Stimulated activated naive CD4-positive, alpha-beta T cell (primary cell): ENCODE results near the gene CTSK.
A peak's percentile ranks its signal among the peaks of the same experiment; 100 is the strongest.
"Not testable (repeated sequence)": the region's sequence is repeated elsewhere in the genome, so short reads cannot be mapped to it uniquely, and the experiment has no call there.

Source experiments
- DNase-seq, 6 experiments: peaks; one replicate each; lab custom pipeline; 2025; lab: John Stamatoyannopoulos, UW

CTSK gene

GRCh38 chr1:150805899-150806298, 2.2 kb downstream of the CTSK start:
- no peak for DNase-seq

- no peak for DNase-seq
Measured at GRCh38 chr1:150804671-150805070, 3.4 kb downstream of the CTSK start.

GRCh38 chr1:150799089-150799488, 9.0 kb downstream of the CTSK start:
- DNase-seq: no peak

- no peak for DNase-seq
Measured at GRCh38 chr1:150798525-150798924, 9.5 kb downstream of the CTSK start.

GRCh38 chr1:150796374-150796773, 11.7 kb downstream of the CTSK start:
- DNase-seq: no peak

GRCh38 chr1:150793778-150794177, 14.3 kb downstream of the CTSK start:
- not testable (repeated sequence) for DNase-seq

GRCh38 chr1:150793221-150793620, 14.8 kb downstream of the CTSK start:
- DNase-seq: no peak

GRCh38 chr1:150791585-150791984, 16.5 kb downstream of the CTSK start:
- no peak for DNase-seq

GRCh38 chr1:150789396-150789795, 18.7 kb downstream of the CTSK start:
- no peak for DNase-seq

- no peak for DNase-seq
Measured at GRCh38 chr1:150788946-150789345, 19.1 kb downstream of the CTSK start.

GRCh38 chr1:150787455-150787854, 20.6 kb downstream of the CTSK start:
- no peak for DNase-seq

GRCh38 chr1:150780510-150780909, 27.6 kb downstream of the CTSK start:
- no peak for DNase-seq

GRCh38 chr1:150778409-150778808, 29.7 kb downstream of the CTSK start:
- no peak for DNase-seq

- DNase-seq: no peak
Measured at GRCh38 chr1:150777544-150777943, 30.5 kb downstream of the CTSK start.

- not testable (repeated sequence) for DNase-seq
Measured at GRCh38 chr1:150775931-150776505, 32.0 kb downstream of the CTSK start.

GRCh38 chr1:150775276-150775675, 32.8 kb downstream of the CTSK start:
- DNase-seq: no peak

GRCh38 chr1:150772326-150772725, 35.7 kb downstream of the CTSK start:
- no peak for DNase-seq

- not testable (repeated sequence) for DNase-seq
Measured at GRCh38 chr1:150767704-150768103, 40.4 kb downstream of the CTSK start.

GRCh38 chr1:150765977-150766301, 42.1 kb downstream of the CTSK start:
- not testable (repeated sequence) for DNase-seq

- DNase-seq: peak in 3 of 6 experiments; percentile 37 to 50 (median 39)
Measured at GRCh38 chr1:150765296-150765976, 42.6 kb downstream of the CTSK start, which contains the start of gene CTSS. CTSS (minus strand) TSS chr1:150765778; CDS start chr1:150764763, 1,015 bp downstream.

GRCh38 chr1:150764617-150765101, 43.4 kb downstream of the CTSK start:
- no peak for DNase-seq

GRCh38 chr1:150763018-150763417, 45.0 kb downstream of the CTSK start:
- no peak for DNase-seq

GRCh38 chr1:150762552-150762951, 45.5 kb downstream of the CTSK start:
- DNase-seq: no peak

GRCh38 chr1:150761801-150762200, 46.3 kb downstream of the CTSK start:
- DNase-seq: no peak
